ENCODE measurements around the gene INVS.
"Not testable (repeated sequence)": the region's sequence is repeated elsewhere in the genome, so short reads cannot be mapped to it uniquely, and the experiment has no call there.

INVS gene

DNA sequence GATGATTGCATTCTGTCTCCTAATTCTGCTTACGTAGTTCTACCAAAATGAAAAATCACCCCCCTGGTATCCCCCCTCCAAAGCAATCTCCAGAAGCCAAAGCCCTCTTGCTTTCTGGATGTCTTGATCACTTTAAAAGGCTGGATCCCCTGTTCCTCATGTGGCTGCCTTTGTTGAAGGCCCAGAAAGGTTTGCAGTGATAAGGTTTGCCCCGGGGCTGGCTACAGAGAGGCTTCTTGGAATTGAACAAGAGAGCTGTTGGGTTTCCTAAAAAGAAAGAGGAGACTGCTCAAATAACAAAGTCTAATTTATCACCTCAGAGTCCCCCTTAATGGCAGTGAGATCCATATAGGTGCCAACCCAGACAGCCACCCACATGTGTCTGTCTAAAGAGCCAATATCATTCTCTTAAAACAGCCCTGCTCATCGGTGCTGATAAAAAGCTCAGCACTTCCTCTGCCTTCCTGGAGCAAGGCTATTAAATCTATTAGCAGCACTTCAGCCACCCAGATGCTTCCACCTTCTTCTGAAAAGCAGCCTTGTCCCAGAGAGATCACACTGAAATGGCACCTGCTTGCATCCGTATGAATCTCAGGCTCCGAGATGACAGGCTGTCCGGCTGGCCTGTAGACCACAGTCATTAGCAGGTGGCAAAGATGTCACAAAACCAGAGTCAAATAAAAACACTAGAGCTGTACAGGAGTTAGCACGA, 182.8 kb downstream of the INVS start:
- no peak for DNase-seq (ENCODE audit: low spot score)

DNA sequence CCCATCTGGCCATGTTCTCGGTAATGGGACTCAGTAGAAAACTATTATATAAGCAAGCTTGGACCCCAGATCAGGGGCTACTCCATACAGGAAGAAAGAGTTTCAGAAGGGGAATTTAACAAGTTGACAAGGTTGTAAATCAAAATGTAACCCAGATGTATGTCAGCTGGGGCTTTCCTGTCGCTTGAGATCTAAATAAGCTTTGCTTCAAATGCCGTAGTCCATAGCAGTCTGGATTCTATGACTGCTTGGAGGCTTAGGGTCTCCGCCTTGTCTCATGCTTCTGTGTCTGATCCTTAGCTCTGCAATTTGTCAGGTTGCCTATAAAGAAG, 183.3 kb downstream of the INVS start:
- DNase-seq (ENCODE audit: low spot score), result no peak

DNA sequence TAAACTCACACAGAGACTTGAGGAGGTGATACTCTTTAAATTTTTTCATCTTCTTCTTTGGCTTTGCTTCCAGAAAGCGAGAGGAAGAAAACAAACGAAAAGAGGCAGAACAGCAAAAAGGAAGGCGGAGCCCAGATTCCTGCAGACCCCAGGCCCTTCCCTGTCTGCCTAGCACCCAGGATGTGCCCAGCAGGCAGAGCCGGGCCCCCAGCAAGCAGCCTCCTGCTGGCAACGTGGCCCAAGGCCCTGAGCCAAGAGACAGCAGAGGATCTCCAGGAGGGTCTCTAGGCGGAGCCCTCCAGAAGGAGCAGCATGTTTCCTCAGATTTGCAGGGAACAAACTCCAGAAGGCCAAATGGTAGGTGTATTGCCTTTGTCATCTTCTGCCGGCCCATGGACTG, 185.2 kb downstream of the INVS start:
- DNase-seq (ENCODE audit: low spot score), result no peak

DNA sequence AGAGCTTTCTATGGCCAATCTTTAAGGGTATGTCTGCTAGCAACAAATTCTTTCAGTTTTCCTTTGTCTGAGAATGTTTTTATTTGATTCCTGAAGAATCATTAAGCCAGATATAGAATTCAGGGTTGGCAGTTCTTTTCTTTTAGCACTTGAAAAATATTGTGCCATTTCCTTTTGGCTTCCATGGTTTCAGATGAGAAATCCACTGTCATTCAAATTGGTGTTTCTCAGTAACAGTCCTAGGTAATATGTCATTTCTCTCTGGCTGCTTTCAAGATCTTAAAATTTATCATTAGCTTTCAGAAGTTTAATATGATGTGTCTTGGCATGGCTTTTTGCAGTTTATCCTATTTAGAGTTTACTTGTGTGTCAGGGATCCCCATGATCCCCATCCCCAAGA, 186.0 kb downstream of the INVS start:
- no peak for DNase-seq (ENCODE audit: low spot score)

DNA sequence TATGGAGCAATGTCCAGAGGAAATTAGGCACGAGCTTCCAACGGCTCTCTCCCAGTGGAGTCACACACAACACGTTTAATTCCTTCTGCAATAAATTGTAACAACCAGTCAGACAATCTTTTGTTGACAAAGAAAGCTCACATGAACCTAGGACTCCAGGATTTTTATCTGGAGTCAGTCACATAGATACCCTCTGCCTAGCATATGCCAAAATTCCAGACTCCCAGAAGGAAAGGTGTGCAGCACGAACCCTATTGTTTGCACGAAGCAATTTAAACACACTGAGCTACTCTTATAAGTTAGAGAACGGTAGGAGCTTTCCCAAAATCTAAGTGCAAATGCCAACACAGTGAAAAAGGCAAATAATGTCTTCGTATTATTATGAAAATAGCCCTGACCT, 186.6 kb downstream of the INVS start:
- no peak for DNase-seq (ENCODE audit: low spot score)

DNA sequence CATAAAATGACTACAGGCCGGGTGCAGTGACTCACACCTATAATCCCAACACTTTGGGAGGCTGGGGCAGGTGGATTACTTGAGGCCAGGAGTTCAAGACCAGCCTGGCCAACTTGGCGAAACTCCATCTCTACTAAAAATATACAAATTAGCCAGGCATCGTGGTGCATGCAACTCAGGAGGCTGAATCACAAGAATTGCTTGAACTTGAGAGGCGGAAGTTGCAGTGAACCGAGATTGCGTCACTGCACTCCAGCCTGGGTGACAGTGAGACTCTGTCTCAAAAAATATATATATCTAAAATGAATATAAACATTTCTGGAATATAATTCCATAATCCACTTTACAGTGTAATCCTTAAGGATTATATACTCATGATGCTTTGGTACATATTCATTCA, 187.2 kb downstream of the INVS start:
- no peak for DNase-seq (ENCODE audit: low spot score)

DNA sequence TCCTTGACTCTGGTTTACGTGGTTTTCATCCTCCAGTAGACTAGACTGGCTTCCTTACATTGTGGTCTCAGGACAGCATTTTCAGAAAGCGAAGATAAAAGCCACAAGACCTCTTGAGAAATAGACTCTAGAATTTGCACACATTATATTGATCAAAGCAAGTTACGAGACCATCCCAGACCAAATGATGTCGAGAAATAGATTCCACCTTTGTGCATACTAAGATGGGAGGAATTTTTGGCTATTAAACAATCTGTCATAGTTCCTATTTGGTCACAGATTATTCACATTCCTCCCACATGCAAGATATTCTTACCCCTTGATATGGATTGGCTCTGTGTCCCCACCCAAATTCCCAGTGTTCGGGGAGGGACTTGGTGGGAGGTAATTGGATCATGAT, 188.1 kb downstream of the INVS start:
- no peak for DNase-seq (ENCODE audit: low spot score)

DNA sequence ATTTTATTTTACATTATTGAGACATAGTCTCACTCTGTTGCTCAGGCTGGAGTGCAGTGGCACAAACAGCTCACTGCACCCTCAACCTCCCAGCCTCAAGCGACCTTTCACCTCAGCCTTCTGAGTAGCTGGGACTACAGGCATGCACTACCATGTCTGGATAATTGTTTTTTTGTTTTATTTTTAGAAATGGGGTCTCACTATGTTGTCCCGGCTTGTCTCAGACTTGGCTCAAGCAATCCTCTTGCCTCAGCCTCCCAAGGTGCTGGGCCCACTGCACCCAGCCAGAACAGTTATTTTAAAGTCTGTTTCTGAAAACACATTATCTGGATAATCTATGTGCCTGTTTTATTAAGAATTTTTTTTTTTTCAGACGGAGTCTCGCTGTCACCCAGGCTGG, 191.7 kb downstream of the INVS start:
- no peak for DNase-seq (ENCODE audit: low spot score)

DNA sequence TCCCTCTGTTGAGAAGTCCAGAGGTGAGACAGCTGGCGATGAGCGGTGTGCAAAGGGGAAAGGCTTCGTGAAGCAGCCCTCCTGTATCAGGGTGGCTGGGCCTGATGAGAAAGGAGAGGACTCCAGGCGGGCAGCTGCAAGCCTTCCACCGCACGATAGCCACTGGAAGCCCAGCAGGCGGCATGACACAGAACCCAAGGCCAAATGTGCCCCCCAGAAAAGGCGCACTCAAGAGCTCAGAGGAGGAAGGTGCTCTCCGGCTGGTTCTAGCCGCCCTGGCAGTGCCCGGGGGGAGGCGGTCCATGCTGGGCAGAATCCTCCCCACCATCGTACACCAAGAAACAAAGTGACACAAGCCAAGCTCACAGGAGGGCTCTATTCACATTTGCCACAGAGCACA, 193.4 kb downstream of the INVS start:
- DNase-seq (ENCODE audit: low spot score), result no peak

DNA sequence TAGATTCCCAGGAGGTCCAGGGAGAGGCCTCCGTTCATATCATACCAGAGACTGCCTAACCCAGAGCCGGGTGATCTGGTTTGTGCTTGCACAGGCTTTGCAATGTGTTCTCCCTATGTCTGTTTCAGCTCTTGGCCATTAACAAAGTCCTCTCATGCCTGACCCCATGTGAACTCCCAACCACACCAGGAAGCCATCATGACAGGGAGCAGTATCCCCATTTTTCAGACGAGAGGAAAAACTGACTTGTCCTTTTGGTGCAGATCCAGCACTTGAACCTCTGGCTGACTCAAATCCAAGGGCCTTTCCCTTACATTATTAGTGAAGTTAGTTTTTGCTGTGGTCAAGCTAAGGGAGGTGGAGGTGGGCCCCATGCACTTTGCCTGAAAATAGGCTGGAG, 195.3 kb downstream of the INVS start:
- no peak for DNase-seq (ENCODE audit: low spot score)

DNA sequence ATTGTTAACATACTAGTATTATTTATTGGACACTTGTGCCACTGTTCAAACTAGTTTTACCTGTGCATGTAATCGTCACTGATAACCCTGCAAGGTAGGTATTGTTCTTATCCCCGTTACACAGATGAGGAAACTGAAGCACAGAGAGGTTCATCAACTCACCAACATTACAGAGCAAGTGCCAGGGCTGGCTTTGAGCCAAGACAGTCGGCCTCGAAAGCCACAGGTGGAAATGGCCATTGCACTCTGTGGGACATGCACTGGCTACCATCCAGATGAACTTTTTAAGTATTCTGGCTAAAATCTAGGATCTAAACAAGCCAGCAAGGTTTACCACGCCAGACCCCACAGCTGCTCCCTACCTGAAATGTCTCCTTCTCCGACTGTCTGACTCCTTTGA, 195.8 kb downstream of the INVS start:
- no peak for DNase-seq (ENCODE audit: low spot score)

DNA sequence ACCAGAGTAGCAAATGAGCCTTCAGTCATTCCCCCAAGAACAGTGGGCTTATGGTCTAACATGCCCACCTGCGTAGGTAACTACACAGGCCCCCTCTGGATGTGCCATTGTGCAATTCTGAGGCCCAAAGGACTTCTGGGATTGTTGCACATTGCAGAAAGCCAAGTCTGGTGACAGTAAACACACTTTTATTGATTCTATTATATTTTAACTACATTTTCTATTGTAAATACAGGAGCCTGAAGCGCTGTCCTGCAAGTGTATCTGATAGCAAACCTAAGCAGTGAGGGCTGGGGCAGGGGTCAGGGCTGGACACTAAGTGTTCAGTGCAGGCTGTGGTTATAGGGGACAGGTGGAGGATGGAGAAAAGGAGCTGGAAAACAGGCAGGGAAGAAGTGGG, 196.2 kb downstream of the INVS start:
- DNase-seq (ENCODE audit: low spot score), result no peak

DNA sequence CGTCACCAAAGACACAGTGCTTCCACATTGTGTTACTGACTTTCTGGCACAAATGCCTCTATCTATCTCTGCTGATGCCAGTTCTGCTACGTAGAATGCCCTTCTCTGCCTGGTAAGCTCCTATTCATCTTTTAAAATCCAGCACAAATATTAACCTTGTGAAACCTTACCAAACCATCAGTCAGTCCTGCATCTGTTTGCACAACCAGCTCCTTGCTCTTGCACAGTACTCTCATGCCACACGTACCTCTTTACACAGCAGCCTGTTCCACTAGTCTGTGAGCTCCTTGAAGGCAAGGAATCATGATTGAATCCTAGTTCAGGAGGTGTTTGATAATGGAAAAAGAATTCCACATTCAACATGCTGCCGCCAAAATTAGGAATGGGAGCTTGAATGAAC, 197.4 kb downstream of the INVS start:
- DNase-seq (ENCODE audit: low spot score), result no peak

DNA sequence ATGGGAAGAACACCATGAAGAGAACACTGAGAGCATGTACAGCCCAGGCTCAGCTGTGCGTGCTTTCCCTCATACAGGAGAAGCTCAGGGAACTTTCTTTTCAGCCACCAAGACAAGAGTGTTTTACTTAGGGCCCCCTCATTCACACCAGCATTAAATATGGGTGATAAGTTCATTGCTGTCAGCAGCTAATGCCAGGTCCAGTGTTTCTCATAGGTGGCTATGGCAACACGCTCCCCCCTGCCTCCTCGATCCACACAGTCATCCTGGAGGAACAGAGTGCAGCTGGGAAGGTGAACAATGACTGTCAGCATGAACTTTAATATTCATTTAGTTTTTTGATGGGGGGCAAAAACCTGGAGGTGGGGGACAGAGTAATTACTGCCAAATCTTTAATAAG, 199.3 kb downstream of the INVS start:
- no peak for DNase-seq (ENCODE audit: low spot score)

DNA sequence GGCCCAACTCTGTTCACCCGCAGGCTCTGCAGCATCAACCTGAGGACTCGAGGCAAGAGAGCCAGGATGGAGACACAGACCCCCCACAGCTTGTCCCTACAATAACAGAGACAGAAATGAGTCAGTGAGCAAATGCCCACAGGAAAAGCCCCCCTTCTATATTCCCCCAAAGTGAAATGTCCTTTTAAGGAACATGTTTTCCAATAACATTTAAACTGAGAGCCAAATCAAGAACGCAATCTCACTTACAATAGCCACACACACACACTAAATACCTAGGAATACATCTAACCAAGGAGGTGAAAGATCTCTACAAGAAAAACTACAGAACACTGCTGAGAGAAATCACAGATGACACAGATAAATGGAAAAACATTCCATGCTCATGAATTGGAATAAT, 204.7 kb downstream of the INVS start:
- no peak for DNase-seq (ENCODE audit: low spot score)

DNA sequence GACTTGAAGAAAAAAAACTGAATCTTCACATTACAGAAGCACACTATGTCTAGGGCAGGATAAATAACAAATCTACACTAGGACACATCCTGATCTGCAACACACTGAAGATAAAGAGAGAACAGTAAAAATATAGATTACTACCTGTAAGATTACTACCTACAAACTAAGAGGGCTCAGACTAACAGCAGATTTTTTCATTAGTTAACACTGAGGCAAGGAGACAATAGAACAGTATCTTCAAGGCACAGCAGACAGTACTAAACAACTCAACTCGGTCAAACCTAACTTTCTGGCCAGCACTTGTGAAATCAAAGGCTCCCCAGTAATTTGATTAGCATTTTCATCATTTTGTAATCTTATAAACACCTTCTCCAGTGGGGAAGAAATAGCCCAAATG, 207.2 kb downstream of the INVS start:
- DNase-seq (ENCODE audit: low spot score), result no peak

DNA sequence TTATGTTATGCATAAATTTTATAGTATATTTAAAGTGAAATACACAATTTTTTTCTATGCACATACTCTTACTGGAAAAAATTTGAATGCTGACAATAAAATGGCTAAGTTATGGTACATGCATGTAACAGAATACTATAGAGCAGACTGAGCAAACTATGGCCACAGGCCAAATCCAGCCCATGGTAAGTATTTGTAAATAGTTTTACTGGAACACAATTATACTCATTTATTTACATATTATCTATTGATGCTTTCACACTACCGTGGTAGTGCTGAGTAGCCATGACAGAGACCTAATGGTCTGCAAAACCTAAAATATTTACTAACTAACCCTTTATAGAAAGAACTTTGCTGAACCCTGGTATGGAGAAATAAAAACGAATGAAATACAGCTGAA, 208.0 kb downstream of the INVS start:
- no peak for DNase-seq (ENCODE audit: low spot score)

DNA sequence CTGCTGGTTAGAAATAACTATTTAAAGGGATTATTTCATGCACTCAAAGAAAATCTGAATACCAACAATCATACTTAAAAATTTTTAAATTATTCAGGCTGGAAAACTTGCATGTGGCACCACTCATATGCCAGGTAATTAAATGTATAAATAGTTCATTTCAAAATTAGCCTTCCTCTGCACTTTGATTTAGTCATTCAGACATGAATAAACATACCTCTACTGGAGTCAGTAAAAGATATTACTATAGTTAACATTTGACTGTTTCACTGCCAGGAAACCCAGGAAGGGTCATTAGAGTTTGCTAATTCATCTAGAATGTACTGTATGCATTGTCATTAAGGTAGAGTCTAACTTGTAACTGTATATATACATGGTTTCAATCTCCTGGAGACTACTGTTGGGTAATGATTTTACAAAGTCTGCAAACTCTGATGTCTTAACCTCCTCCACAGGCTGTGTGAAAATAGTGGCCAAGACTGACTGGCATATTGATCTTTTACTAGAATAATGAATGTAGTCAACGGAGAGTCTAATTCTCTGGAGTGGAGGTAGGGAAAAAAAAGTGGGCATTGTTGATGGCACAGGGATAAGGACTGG, 210.0 kb downstream of the INVS start:
- DNase-seq (ENCODE audit: low spot score), result no peak

DNA sequence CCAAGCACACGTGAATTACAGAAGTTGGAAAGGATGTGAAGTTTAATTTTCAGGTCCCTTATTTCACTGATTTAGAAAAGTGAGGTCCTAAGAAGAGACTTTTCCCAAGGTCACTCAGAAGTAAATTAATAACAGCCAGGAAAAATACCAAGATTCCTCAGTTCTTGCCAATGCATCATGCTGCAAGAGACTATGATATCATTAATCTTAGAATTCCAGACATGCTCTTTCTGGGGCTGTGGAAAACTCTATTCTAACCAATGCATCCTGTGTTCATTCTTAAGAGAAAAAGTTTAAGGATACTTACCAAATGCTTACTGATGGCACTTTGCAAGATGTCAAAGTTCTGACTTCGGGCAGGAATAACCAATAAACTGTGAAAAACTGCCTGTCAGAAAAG, 210.9 kb downstream of the INVS start:
- no peak for DNase-seq (ENCODE audit: low spot score)

DNA sequence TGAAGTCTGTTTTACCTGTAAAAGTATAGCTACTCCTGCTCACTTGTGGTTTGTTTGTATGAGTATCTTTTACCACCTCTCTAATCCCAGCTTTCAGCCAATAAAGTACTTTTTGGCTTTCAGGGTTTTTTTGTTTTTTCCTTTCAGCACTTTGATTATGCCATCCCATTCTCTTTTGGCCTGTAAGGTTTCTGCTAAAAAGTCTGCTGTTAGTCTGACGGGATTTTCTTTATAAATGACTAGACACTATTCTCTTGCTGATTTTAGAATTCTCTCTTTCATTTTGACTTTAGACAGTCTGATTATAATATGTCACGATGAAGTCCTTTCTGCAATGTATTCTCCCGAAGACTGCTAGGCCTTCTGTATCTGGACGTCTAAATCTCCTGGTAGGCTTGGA, 216.5 kb downstream of the INVS start:
- no peak for DNase-seq (ENCODE audit: low spot score)

DNA sequence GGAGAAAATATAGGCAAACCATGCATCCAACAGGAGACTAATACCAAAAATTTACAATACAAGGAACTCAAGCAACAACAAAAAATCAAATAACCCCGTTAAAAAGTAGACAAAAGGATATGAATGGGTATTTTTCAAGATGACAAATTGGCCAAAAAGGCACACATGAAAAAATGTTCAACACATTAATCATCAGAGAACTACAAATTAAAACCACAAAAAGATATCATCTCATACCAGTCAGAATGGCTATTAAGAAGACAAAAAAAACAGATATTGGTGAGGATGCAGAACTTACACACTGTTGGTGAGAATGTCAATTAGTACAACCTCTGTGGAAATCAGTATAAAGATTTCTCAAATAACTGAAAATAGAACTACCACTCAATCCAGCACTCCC, 218.7 kb downstream of the INVS start:
- DNase-seq (ENCODE audit: low spot score), result no peak

DNA sequence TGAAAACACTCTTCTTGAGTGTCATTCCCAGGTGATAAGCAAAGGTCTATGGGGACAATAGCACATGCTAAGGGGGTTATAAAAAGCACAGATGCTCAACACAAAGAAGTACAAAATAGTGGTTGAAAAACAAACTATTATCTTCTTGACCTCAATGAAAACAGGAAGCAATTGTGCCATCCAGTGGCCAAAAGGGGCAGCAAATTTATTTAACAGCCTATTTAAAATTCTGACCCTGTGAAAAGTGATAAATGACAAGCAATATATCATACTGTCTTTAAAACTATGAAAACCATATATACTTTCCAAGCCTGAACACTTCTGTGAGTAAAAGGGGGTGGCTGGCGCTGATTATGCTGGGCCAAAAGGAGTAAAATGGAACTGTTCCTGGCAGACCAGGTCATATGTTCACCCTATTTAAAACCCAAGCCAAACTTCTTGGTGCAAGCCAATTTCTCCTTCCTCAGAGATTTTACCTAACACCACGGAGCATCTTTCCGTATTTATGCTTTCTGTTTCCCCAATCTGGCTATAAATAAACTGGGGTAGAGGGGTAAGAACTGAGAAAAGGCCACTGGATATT, 224.0 kb downstream of the INVS start:
- DNase-seq (ENCODE audit: low spot score), result peak; percentile 42

DNA sequence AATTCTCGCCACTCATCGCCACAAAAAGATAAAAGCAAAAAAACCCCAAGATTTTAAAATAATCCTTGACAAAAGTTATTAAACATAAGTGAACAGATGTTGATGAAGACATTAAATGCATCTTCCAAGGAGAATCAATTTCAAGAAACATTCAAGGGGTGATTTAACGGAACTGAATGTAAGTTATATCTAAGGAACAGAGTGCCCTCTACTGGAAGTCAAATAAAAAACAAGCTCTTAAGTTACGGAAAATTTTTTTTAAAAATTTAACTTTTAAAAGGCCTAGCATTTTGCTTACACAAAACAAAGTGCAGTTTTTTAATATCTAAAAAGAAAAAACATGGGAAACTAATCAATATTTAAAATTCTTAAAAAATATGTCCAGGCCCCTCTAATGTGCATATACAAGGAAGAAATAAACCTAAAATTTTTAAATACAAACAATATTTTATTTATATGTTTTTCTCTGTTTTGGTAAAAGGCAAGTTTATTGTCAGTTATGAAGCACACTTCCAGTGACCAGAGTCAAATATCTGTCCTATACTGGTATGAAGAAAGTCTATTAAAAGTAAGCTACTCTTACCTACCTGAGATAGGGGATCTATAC, 225.7 kb downstream of the INVS start:
- peak; percentile 26 for DNase-seq (ENCODE audit: low spot score)

DNA sequence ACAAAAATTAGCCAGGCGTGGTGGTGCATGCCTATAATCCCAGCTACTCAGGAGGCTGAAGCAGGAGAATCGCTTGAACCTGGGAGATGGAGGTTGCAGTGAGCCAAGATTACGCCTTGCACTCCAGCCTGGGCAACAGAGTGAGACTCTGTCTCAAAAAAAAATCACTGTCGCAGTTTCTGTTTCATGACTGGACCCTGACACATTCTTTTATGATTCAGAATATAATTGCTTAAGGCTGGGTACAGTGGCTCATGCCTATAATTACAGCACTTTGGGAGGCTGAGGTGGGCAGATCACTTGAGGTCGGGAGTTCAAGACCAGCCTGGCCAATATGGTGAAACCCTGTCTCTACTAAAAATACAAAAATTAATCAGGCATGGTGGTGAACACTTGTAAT, 239.7 kb downstream of the INVS start:
- not testable (repeated sequence) for DNase-seq (ENCODE audit: low spot score)

All from CD4-positive, alpha-beta T cell treated with Interleukin-2 at 100 ng/mL for 4 hours (primary cell).